Amygdala (tissue), 56 donors: Measurements from ENCODE around the gene XAB2.
A peak's percentile ranks its signal among the peaks of the same experiment; 100 is the strongest.

ENCODE experiments used
- DNase-seq, 56 donors: peaks; one replicate each; lab custom pipeline; 2025; lab: John Stamatoyannopoulos, UW

Gene XAB2

DNA sequence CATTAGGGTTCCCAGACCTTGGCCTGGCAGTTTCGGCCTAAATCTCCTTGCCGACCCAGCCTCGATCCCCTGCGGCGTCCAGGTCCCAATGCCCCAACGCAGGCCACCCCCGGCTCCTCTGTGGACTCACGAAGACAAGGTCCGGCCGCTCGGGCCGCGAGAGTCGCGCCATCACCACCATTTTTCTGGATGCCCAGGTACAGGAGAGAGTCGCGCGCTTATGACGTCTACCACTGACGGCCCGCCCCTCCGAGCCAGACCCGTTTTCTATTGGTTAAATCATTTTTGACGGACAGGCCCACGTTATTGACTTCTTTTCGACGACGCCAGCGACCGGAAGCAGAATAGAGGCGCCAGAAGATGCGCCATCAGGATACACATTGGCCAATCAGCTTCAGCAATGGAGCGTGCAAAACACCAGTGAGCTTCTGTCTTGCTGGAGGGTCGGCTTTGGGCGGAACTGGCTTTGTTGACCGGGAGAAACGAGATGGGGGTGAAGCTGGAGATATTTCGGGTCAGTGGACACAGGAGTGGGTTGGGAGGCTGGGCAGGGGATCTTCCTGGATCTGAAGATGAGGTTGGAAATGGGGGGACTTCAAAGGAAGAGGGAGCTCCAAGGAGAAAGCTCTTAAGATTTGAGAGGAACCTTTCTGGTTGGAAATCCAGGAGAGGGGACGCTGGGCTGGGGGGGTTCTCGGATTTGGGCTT is at the start of gene XAB2, which contains the start of gene PET100:
Gene XAB2 (minus strand): TSS at position 199 of the 708 bp plus-strand sequence. CDS start 18 bp downstream, at position 181.
Gene PET100 (plus strand): TSS at position 447 of the 708 bp plus-strand sequence. CDS start 41 bp downstream, at position 488.
- DNase-seq, result peak; percentile 81 to 99 (median 96)

DNA sequence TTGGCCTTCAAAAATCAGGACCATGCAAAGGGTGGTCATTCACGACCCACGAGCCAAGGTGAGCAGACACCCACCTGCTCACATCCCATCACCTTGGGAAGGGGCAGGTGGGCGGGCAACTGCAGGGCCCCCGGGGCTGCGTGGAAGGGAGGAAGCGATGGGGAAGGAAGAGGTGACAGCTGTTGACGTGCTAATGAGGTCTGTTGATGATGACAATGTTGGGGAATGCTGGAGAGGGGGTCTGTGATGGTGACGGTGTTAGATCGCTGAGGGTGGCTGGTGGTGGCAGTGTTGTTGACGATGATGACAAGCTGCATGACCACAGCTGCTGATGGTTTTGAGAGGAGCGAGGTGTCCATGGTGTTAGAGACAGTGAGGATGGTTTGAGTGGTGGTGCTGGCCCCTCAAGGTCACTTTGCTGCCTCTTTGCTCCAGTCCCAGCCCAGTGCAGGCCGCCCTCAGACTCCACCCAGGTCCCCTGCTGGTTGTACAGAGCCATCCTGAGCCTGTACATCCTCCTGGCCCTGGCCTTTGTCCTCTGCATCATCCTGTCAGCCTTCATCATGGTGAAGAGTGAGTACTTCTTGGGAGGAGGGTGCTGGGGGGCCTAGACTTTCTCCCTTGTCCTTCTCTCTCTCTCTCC is 48.4 kb upstream of the XAB2 start:
- DNase-seq, result no peak

DNA sequence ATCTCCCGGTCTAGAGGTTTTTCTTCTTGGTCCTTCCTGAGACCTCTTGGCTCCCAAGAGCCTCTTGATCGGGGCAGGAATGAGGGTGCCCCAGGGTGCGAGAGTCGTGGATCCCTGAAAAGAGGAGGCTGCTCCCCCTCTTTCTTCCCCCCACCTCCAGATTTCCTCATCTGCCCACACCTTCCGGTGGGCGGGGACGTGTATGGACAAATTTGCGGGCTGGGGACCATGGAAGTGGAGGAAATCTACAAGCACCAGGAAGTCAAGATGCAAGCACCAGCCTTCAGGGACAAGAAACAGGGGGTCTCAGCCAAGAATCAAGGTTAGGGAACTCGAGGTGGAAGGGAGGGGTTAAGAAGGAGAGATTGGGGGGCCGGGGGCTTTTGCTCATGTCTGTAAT is 47.5 kb upstream of the XAB2 start, which contains the start of gene MCEMP1:
Gene MCEMP1 (plus strand): TSS at position 237 of the 400 bp plus-strand sequence. CDS start 31 bp downstream, at position 268.
- DNase-seq, result no peak

DNA sequence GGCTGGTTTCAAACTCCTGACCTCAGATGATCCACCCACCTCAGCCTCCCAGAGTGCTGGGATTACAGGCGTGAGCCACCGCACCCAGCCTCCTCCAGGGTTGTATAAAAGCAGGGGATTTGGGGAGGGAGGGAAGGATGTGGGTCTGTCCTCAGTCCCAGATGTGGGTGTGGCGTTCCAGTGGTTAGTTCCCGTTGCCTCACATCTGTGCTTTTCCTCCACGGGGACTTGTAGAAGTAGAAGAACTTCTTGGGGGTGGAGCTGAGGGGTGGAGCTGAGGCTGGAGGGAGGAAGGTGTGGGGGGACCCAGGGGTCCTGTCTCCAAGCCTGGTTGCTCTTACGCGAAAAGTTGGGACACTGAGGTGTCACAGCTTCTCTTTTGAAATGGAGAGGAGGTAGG is 47.0 kb upstream of the XAB2 start:
- DNase-seq, result no peak

GRCh38 chr19:7674010-7675005 is 45.0 kb upstream of the XAB2 start:
- DNase-seq, result peak in 35 of 56 donors; percentile 4 to 68 (median 38)

- DNase-seq, result no peak
Observed at GRCh38 chr19:7672522-7672921, 43.2 kb upstream of the XAB2 start.

GRCh38 chr19:7670790-7671189 is 41.4 kb upstream of the XAB2 start:
- no peak for DNase-seq

DNA sequence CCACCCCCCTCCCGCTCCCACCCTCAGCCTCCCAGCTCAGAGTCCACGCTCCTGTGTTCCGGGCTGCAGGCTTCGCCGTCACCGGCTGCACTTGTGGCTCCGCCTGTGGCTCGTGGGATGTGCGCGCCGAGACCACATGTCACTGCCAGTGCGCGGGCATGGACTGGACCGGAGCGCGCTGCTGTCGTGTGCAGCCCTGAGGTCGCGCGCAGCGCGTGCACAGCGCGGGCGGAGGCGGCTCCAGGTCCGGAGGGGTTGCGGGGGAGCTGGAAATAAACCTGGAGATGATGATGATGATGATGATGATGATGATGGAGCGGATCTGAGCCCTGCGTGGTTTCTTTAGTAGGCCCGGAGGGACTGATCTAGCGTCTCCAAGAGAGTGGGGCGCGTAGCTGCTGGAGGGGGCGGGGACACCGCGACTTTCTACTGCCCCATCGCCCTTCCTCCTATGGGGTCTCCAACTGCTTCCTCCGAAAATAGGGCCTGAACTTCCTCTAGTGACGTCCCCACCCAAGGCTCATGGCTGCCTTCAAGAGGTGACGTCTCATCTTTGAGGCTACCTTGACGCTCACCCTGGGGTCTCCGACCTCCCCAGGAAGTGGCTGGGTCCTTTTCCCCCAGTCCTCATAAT is 40.9 kb upstream of the XAB2 start:
- DNase-seq, result peak in 29 of 56 donors; percentile 4 to 70 (median 35)

- DNase-seq, result peak in 1 of 56 donors; percentile 56
Observed at GRCh38 chr19:7669641-7670040, 40.3 kb upstream of the XAB2 start.

DNA sequence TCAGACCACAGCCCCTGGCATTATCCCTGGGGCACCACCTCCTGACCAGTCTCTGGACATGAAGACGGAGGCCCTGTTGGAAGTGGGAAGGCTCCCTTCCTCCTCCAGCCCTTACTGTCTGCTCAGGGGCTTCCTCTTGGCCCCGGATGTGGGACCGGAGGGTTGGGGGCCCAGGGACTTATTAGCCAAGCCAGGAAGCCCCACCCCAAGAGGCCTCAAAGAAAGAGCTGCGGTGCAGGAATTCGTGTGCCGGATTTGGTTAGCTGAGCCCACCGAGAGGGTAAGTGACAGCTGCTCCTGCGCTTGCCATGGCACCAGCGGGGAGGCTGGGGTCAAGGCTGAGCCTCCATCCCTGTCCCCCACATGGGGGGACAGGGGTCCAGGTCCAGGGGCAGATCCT is 39.5 kb upstream of the XAB2 start, which contains the start of gene RETN:
Gene RETN (plus strand): TSS at position 208 of the 400 bp plus-strand sequence. CDS start 278 bp downstream, outside the sequence.
- no peak for DNase-seq

GRCh38 chr19:7665076-7665475 is 35.7 kb upstream of the XAB2 start:
- peak in 4 of 56 donors; percentile 4 to 24 (median 10) for DNase-seq

- no peak for DNase-seq
Observed at GRCh38 chr19:7663706-7664105, 34.4 kb upstream of the XAB2 start.

GRCh38 chr19:7662657-7663056 is 33.3 kb upstream of the XAB2 start:
- no peak for DNase-seq

GRCh38 chr19:7661744-7662538 is 32.6 kb upstream of the XAB2 start:
- no peak for DNase-seq

GRCh38 chr19:7658219-7658686 is 28.9 kb upstream of the XAB2 start:
- peak in 31 of 56 donors; percentile 2 to 68 (median 27) for DNase-seq

DNA sequence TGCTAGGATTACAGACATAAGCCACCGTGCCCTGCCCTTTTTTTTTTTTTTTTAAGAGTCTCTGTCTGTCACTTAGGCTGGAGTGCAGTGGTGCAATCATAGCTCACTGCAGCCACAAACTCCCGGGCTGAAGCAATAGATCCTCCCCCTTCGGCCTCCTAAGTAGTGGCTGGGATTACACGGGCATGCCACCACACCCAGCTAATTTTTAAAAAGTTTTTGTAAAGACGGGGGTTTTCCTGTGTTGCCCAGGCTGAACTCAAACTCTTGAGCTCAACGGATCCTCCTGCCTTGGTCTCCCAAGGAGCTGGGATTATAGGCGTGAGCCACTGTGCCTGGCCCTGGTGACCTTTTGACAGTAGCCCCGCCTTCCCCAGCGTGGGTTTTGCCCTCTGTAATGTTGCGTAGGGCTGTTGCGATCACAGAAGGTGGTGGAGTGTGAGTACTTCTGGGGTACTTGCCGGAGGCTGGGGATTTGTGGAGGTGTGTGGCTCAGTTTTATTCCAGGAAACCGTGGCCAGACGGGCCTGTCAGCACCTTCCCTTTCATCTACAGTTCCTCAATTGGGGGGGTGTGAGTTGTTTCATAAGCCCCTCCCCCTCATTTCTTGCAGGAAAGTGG is 27.9 kb upstream of the XAB2 start:
- peak in 3 of 56 donors; percentile 5 to 24 (median 14) for DNase-seq

DNA sequence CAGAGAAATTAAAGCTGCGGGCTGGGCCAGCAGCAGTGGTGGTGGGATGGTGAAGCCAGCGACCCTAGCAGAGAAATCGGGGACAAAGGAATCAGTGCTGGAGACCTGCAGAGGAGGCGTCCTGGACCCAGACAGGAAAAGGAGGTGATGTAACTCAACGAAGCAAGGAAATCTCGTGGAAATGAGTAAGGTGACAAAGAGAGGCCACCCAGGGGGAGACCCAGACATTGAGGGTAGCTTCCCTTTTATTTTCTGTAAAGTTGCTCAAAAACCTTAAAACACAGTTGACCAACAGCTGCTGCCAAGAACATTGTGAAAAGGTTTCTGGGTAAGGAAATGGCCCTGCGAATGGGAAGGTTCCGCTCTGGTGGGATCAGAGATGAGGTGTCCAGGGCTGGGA is 26.2 kb upstream of the XAB2 start:
- no peak for DNase-seq

DNA sequence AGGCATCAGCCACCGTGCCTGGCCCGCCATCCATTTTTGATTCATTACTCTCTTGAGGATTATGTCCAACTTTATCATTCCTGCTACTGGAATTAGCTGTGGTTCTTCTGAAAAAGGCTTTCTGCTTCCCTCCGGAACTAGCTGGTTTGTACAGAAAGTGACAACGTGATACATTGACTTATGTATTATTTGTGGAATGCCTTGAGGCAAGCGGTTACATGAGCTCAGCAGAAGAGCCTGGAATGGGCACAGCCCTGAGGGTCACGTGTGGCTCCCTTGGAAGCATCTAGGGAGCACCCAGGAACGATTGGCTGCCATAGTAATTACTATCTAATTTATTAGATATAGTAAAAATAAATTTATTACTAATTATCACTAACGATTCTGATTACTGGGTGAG is 25.1 kb upstream of the XAB2 start:
- no peak for DNase-seq
